RWPE1 (cell line): ENCODE results near the gene GCNA.
"Not testable (repeated sequence)": the region's sequence is repeated elsewhere in the genome, so short reads cannot be mapped to it uniquely, and the experiment has no call there.

Source experiments
- CTCF ChIA-PET: fragments of 350-600 bp; sonication (Branson Sonifier 250); formaldehyde crosslinking; extraction: SDS; loops from one replicate; lab custom pipeline; 2021; lab: Yijun Ruan, JAX
- POLR2A ChIA-PET: fragments of 400-600 bp; formaldehyde crosslinking; extraction: SDS; loops from one replicate; lab custom pipeline; 2020; ENCODE audit warnings: antibody characterized with exemption; ENCODE audit not compliant: low non-redundant PET; lab: Yijun Ruan, JAX
- DNase-seq: peaks from one replicate; pipeline ENCODE4 v3.0.0; 2012; ENCODE audit warnings: low spot score
- H3K27ac ChIP-seq: fragments of 450-650 bp; 2 replicates; pipeline ENCODE4 v1.5.1; 2017
- CTCF ChIP-seq: fragments of 450-650 bp; conservative IDR thresholded peaks from 2 replicates; pipeline ENCODE4 v1.5.1; 2017; ENCODE audit warnings: low read depth, mild to moderate bottlenecking

GCNA gene

GRCh38 chrX:71660562-71661416 is 82.6 kb downstream of the GCNA start:
- POLR2A ChIA-PET, result no interaction called here
- DNase-seq, result no peak
- H3K27ac ChIP-seq, result no peak overlapping the region
- CTCF ChIA-PET, result no interaction called here
- no peak for TF ChIP-seq CTCF

- no peak overlapping the region for H3K27ac ChIP-seq
- no peak for TF ChIP-seq CTCF
- CTCF ChIA-PET, result no interaction called here
- POLR2A ChIA-PET, result no interaction called here
- DNase-seq, result no peak
Measured at GRCh38 chrX:71661919-71662318, 83.7 kb downstream of the GCNA start.

GRCh38 chrX:71662654-71663053 is 84.4 kb downstream of the GCNA start:
- POLR2A ChIA-PET, H3K27ac ChIP-seq, CTCF ChIA-PET, DNase-seq: not testable (repeated sequence)
